ENCODE results near the gene PSMD8.

Gene PSMD8

DNA sequence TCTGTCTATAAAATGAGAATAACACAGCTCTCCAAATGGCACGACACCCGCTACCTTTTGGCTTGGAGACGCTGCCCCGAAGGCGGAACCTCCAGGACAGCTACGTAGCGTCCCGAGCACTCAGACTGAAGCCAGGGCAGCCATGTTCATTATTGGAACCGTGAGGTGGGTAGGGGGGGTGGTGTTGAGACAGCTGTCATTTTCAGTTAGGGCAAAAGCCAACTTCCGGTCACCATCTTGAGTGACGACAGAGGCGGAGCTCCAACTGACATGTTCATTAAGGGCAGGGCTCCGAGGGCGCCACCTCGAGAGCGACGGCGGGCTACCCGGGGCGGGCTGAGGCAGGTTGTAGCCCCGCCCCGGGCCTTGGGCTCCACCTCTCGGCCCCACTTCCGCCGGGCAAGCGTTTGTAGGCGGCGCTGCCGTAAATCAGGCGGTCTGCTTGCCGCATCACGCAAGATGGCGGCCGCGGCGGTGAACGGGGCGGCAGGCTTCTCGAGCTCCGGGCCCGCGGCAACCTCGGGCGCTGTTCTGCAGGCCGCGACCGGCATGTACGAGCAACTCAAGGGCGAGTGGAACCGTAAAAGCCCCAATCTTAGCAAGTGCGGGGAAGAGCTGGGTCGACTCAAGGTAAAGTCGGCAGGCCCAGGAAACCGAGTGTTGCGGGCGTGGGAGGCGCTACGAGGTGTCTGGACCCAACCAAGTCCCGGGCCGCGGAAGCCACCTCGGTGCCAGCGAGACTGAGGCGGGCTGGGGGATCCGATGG lies at the start of gene PSMD8:
PSMD8 (plus strand) TSS at position 240 of the 766 bp plus-strand sequence; CDS start at position 271, 31 bp downstream.
- TF ChIP-seq, protein P1, sequence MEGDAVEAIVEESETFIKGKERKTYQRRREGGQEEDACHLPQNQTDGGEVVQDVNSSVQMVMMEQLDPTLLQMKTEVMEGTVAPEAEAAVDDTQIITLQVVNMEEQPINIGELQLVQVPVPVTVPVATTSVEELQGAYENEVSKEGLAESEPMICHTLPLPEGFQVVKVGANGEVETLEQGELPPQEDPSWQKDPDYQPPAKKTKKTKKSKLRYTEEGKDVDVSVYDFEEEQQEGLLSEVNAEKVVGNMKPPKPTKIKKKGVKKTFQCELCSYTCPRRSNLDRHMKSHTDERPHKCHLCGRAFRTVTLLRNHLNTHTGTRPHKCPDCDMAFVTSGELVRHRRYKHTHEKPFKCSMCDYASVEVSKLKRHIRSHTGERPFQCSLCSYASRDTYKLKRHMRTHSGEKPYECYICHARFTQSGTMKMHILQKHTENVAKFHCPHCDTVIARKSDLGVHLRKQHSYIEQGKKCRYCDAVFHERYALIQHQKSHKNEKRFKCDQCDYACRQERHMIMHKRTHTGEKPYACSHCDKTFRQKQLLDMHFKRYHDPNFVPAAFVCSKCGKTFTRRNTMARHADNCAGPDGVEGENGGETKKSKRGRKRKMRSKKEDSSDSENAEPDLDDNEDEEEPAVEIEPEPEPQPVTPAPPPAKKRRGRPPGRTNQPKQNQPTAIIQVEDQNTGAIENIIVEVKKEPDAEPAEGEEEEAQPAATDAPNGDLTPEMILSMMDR (IDR thresholded peaks at IDR 0.05; ENCODE audit: borderline replicate concordance, insufficient read depth, low read depth, low read length) = 0 out of 2 replicates have a peak, but pooled peaks have one; percentile 2
- H3K4me3 ChIP-seq (ENCODE audit: low read depth, low read length) = peak within 1 kb of the TSS; percentile 90

DNA sequence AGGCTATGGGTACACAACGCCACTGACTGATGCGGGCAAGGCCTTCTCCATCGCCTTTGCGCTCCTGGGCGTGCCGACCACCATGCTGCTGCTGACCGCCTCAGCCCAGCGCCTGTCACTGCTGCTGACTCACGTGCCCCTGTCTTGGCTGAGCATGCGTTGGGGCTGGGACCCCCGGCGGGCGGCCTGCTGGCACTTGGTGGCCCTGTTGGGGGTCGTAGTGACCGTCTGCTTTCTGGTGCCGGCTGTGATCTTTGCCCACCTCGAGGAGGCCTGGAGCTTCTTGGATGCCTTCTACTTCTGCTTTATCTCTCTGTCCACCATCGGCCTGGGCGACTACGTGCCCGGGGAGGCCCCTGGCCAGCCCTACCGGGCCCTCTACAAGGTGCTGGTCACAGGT lies 47.8 kb upstream of the PSMD8 start:
- TF ChIP-seq, protein P1 (IDR thresholded peaks at IDR 0.05; ENCODE audit: borderline replicate concordance, insufficient read depth, low read depth, low read length) = no peak
- H3K4me3 ChIP-seq (ENCODE audit: low read depth, low read length) = no peak overlapping the region

DNA sequence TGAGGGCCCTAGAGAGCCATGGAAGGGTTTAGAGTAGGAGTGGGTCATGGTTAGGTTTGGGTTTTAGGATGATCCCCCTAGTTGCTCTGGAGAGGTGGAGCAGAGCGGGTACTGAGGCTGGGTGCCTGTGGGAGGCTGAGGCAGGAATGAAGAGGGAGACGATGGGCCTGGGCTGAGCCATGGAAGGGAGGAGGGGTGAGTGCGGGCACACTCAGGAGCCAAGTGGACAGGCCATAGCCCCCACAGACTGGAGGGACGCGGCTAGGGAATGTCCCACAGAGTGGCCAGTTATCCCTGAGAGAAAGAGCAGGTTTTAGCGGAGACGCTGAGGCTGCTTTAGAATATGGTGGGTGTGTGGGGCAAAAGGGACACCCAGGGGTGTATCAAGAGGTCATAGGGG lies 44.7 kb upstream of the PSMD8 start:
- no peak overlapping the region for H3K4me3 ChIP-seq (ENCODE audit: low read depth, low read length)
- TF ChIP-seq, protein P1 (IDR thresholded peaks at IDR 0.05; ENCODE audit: borderline replicate concordance, insufficient read depth, low read depth, low read length) = no peak

DNA sequence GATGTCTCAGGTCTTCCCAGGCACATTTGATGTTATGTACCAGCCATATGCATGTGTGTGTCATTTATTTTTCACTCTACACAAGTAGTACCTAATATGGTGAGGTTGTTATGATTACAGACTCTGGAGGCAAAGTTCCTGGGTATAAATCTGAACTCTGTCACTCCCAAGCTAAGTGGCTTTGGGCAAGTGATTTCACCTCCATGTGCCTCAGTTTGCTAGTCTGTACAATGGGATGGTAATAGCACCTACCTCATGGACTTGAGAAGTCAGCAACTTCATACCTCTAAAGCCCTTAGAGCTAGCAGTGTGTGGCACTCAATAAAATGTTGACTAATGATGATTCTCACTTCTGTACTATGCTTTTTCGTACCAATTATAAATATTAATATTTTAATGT lies 42.6 kb upstream of the PSMD8 start:
- no peak overlapping the region for H3K4me3 ChIP-seq (ENCODE audit: low read depth, low read length)
- TF ChIP-seq, protein P1 (IDR thresholded peaks at IDR 0.05; ENCODE audit: borderline replicate concordance, insufficient read depth, low read depth, low read length) = no peak

DNA sequence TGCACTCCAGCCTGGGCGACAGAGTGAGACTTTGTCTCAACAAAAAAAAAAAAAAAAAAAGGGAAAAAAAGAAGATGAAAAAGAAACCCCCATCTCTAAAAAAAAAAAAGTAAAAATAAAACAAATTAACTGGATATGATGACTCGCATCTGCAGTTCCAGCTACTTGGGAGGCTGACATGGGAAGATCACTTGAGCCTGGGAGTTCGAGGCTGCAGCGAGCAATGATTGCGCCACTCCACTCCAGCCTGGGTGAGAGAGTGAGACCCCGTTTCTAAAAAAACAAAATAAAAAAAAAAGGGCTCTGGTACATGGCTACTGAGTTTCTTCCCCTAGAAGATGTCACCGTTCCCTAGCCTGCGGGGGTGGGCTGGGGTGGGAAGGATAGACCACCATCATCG lies 41.1 kb upstream of the PSMD8 start:
- H3K4me3 ChIP-seq (ENCODE audit: low read depth, low read length) = no peak overlapping the region
- TF ChIP-seq, protein P1 (IDR thresholded peaks at IDR 0.05; ENCODE audit: borderline replicate concordance, insufficient read depth, low read depth, low read length) = no peak

DNA sequence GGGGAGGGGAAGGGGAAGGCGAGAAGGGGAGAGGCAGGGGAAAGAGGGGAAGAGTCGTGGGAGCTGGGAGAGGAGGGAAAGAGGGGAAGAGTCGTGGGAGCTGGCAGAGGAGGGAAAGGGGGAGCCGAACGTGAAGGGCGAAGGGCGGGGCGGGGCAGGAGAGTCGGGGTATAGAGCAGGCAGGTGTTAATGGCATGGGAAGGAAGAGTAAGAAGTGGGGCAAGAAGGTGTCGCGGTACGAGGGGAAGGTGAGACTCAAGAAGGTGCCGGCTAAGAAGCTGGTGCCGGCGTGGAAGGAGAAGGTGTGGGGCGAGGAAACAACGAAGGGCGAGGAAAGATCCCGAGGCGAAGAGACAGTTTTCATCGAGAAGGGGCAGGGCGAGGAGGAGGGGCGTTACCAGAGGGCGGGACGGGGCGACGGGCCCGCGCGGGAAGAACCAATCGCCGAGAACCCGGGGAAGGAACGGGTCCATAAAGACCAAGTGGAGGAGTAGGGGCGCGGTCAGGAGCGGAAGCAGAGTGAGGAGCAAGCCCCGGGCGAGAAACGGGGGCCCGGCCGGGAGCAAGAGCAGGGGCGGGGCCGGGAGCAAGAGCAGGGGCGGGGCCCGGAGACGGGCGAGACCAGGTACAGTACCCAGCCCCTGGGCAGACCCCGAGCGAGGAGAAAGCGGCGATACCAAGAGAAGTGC lies 38.3 kb upstream of the PSMD8 start:
- H3K4me3 ChIP-seq (ENCODE audit: low read depth, low read length) = peak overlapping the region; percentile 72
- TF ChIP-seq, protein P1 (IDR thresholded peaks at IDR 0.05; ENCODE audit: borderline replicate concordance, insufficient read depth, low read depth, low read length) = no peak

Measured in GM12875 (cell line).